GM10248 (cell line): ENCODE measurements around the gene FNDC3B.

Source experiments
- CTCF ChIA-PET: fragments of 300-600 bp; sonication (Branson Sonifier 250); formaldehyde crosslinking; extraction: SDS; loops from one replicate; lab custom pipeline; 2021; ENCODE audit warnings: antibody characterized with exemption; lab: Yijun Ruan, JAX
- POLR2A ChIA-PET: fragments of 350-650 bp; sonication (Branson Sonifier 250); formaldehyde crosslinking; extraction: SDS; loops from one replicate; lab custom pipeline; 2020; ENCODE audit warnings: antibody characterized with exemption; lab: Yijun Ruan, JAX
- DNase-seq: peaks from one replicate; pipeline ENCODE4 v3.0.0; 2012; ENCODE audit errors: extremely low spot score
- CTCF ChIP-seq: IDR thresholded peaks from 2 replicates; pipeline ENCODE4 v1.5.1; 2012; ENCODE audit warnings: mild to moderate bottlenecking, low read depth; ENCODE audit errors: extremely low read depth, missing control alignments, control extremely low read depth

Gene FNDC3B

GRCh38 chr3:172210355-172210754, 171.0 kb downstream of the FNDC3B start:
- ChIA-PET CTCF (interaction anchor here (0.7 kb wide), 1 partner anchor 9 kb away, joined by 3 read pairs; no protein-coding TSS in a partner anchor), POLR2A (no interaction called here)
- TF ChIP-seq CTCF: no peak
- DNase-seq: no peak

GRCh38 chr3:172211123-172211522, 171.7 kb downstream of the FNDC3B start:
- no peak for TF ChIP-seq CTCF
- no peak for DNase-seq
- ChIA-PET POLR2A (no interaction called here), CTCF (interaction anchor here (0.7 kb wide), 1 partner anchor 9 kb away, joined by 3 read pairs; no protein-coding TSS in a partner anchor)

- ChIA-PET CTCF (interaction anchor here (0.9 to 1.6 kb wide), 5 partner anchors 12 to 73 kb away, joined by 3 to 5 read pairs (median 4); no protein-coding TSS in a partner anchor), POLR2A (no interaction called here)
- no peak for DNase-seq
- TF ChIP-seq CTCF: no peak
These were observed 173.8 kb downstream of the FNDC3B start for GRCh38 chr3:172213200-172213599.

GRCh38 chr3:172213904-172214303, 174.5 kb downstream of the FNDC3B start:
- POLR2A ChIA-PET: interaction anchor here (1.2 kb wide), 1 partner anchor 81 kb away, joined by 3 read pairs; no protein-coding TSS in a partner anchor
- CTCF ChIA-PET: interaction anchor here (0.9 to 1.9 kb wide), 6 partner anchors 8 to 22 kb away, joined by 3 to 6 read pairs (median 4); no protein-coding TSS in a partner anchor
- TF ChIP-seq CTCF: no peak
- no peak for DNase-seq

GRCh38 chr3:172216267-172216666, 176.9 kb downstream of the FNDC3B start:
- POLR2A ChIA-PET: no interaction called here
- CTCF ChIA-PET: no interaction called here
- no peak for TF ChIP-seq CTCF
- no peak for DNase-seq

- ChIA-PET POLR2A (no interaction called here), CTCF (interaction anchor here (1.3 to 2.4 kb wide), 2 partner anchors 11 to 21 kb away, joined by 7 to 11 read pairs; no protein-coding TSS in a partner anchor)
- no peak for DNase-seq
- no peak for TF ChIP-seq CTCF
These were observed 177.5 kb downstream of the FNDC3B start for GRCh38 chr3:172216911-172217310.

GRCh38 chr3:172217877-172218276, 178.5 kb downstream of the FNDC3B start:
- ChIA-PET CTCF (interaction anchor here (1.3 to 2.4 kb wide), 2 partner anchors 12 to 20 kb away, joined by 7 to 11 read pairs; no protein-coding TSS in a partner anchor), POLR2A (no interaction called here)
- no peak for DNase-seq
- TF ChIP-seq CTCF: no peak
